OCI-LY1 (cell line): Measurements from ENCODE around the gene GALNT16.

Experiments
- H2AFZ ChIP-seq: fragments of 200-600 bp; sonication (generic), shearing (Covaris generic); 2 replicates; pipeline ENCODE4 v1.6.0; 2014; ENCODE audit warnings: antibody characterized with exemption, mild to moderate bottlenecking, low read length
- H3F3A ChIP-seq: fragments of 200-600 bp; sonication (generic), shearing (Covaris generic); 2 replicates; pipeline ENCODE4 v1.6.0; 2014; ENCODE audit warnings: mild to moderate bottlenecking, antibody characterized with exemption, low read length, moderate library complexity; ENCODE audit not compliant: insufficient read depth
- H3K27ac ChIP-seq: fragments of 200-600 bp; sonication (generic); 2 replicates; pipeline ENCODE4 v1.5.1; 2014; ENCODE audit warnings: low read length, mixed run types, mild to moderate bottlenecking, low read depth; ENCODE audit not compliant: poor library complexity, severe bottlenecking
- H3K27me3 ChIP-seq: fragments of 200-600 bp; sonication (generic); 2 replicates; pipeline ENCODE4 v1.6.0; 2014; ENCODE audit warnings: antibody characterized with exemption, mild to moderate bottlenecking, low read length, moderate library complexity; ENCODE audit not compliant: insufficient read depth
- H3K36me3 ChIP-seq: fragments of 200-600 bp; sonication (generic); 2 replicates; pipeline ENCODE4 v1.6.1; 2014; ENCODE audit warnings: mild to moderate bottlenecking, antibody characterized with exemption, low read length, moderate library complexity, mixed read lengths; ENCODE audit not compliant: insufficient read depth
- H3K4me1 ChIP-seq: fragments of 200-600 bp; sonication (generic); 2 replicates; pipeline ENCODE4 v1.5.1; 2014; ENCODE audit warnings: mild to moderate bottlenecking, low read length, moderate library complexity; ENCODE audit not compliant: insufficient read depth, severe bottlenecking
- H3K4me2 ChIP-seq: fragments of 200-600 bp; sonication (generic), shearing (Covaris generic); 2 replicates; pipeline ENCODE4 v1.6.1; 2014; ENCODE audit warnings: low read length
- H3K4me3 ChIP-seq: fragments of 200-600 bp; sonication (generic); 2 replicates; pipeline ENCODE4 v1.5.1; 2014; ENCODE audit warnings: low read length, low read depth, mild to moderate bottlenecking, mixed read lengths; ENCODE audit not compliant: poor library complexity, severe bottlenecking
- H3K79me2 ChIP-seq: fragments of 200-600 bp; shearing (Covaris generic); 2 replicates; pipeline ENCODE4 v1.6.1; 2016; ENCODE audit warnings: mixed run types, low read length, mixed read lengths; ENCODE audit not compliant: insufficient read depth
- H3K9ac ChIP-seq: fragments of 200-600 bp; sonication (generic), shearing (Covaris generic); 2 replicates; pipeline ENCODE4 v1.6.1; 2014; ENCODE audit warnings: mild to moderate bottlenecking, low read length, mixed read lengths
- H3K9me2 ChIP-seq: fragments of 200-600 bp; sonication (generic), shearing (Covaris generic); 2 replicates; pipeline ENCODE4 v1.6.1; 2014; ENCODE audit warnings: low read depth, mild to moderate bottlenecking, low read length, mixed read lengths
- H3K9me3 ChIP-seq: fragments of 200-600 bp; shearing (Covaris generic); 2 replicates; pipeline ENCODE4 v1.6.1; 2014; ENCODE audit warnings: low read length, mixed read lengths
- H4K20me1 ChIP-seq: fragments of 200-600 bp; sonication (generic), shearing (Covaris generic); 2 replicates; pipeline ENCODE4 v1.6.0; 2016; ENCODE audit warnings: mild to moderate bottlenecking, low read length; ENCODE audit not compliant: insufficient read depth
- CTCF ChIP-seq: fragments of 200-600 bp; sonication (generic), shearing (Covaris generic); IDR thresholded peaks from 2 replicates; pipeline ENCODE4 v1.5.1; 2017; ENCODE audit warnings: mild to moderate bottlenecking, antibody characterized with exemption, low read length, moderate library complexity, mixed read lengths
- EZH2 ChIP-seq: fragments of 200-600 bp; sonication (generic), shearing (Covaris generic); IDR thresholded peaks from 2 replicates; pipeline ENCODE4 v1.8.0; 2017; ENCODE audit warnings: borderline replicate concordance, mixed run types, mild to moderate bottlenecking, antibody characterized with exemption, low read length, moderate library complexity, mixed read lengths

The GALNT16 gene

GRCh38 chr14:69266572-69267345 is 6.8 kb downstream of the GALNT16 start:
- no peaks in the 10 kb centered on the region for H4K20me1 ChIP-seq
- H3K4me3 ChIP-seq: no peak overlapping the region
- H3K4me2 ChIP-seq: no peak overlapping the region
- H3K9me3 ChIP-seq: no peaks in the 10 kb centered on the region
- no peaks in the 10 kb centered on the region for H3F3A ChIP-seq
- H3K27me3 ChIP-seq: peaks cover 17% of the 10 kb centered on the region; the same call in 1 of the 2 replicates
- H3K27ac ChIP-seq: no peak overlapping the region
- H3K9me2 ChIP-seq: no peaks in the 10 kb centered on the region
- no peaks in the 10 kb centered on the region for H3K36me3 ChIP-seq
- H2AFZ ChIP-seq: no peak overlapping the region
- H3K79me2 ChIP-seq: no peaks in the 10 kb centered on the region
- TF ChIP-seq EZH2 (no peak), CTCF (no peak)
- H3K9ac ChIP-seq: no peak overlapping the region
- H3K4me1 ChIP-seq: no peaks in the 10 kb centered on the region

DNA sequence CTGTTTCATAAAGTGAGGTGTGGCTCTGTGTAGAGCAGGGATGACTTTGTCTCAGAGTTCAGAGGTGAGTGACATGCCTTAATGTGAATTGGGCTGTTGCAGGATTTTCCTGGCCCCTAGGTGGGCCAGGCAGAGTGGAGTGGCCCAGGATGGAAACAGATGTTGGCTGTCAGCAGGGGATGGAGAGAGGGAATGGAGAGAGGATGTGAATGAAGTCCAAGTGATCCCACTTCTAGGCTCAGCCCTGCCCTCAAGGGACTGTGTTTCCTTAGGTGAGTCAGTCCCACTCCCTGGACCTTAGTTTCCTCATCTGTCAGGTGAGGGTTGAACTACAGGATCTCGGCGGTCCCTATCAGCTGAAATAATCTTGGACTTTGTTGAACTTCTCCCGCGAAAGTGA is 7.5 kb downstream of the GALNT16 start:
- H2AFZ ChIP-seq: no peak overlapping the region
- no peaks in the 10 kb centered on the region for H3K9me2 ChIP-seq
- H3K27me3 ChIP-seq: peaks cover 17% of the 10 kb centered on the region; the same call in 1 of the 2 replicates
- H3K4me1 ChIP-seq: no peaks in the 10 kb centered on the region
- no peak overlapping the region for H3K4me3 ChIP-seq
- H4K20me1 ChIP-seq: no peaks in the 10 kb centered on the region
- H3K36me3 ChIP-seq: no peaks in the 10 kb centered on the region
- no peak overlapping the region for H3K4me2 ChIP-seq
- H3K9me3 ChIP-seq: no peaks in the 10 kb centered on the region
- H3K79me2 ChIP-seq: no peaks in the 10 kb centered on the region
- H3K27ac ChIP-seq: no peak overlapping the region
- TF ChIP-seq EZH2 (no peak), CTCF (no peak)
- no peak overlapping the region for H3K9ac ChIP-seq
- no peaks in the 10 kb centered on the region for H3F3A ChIP-seq

GRCh38 chr14:69268223-69268622 is 8.3 kb downstream of the GALNT16 start:
- no peaks in the 10 kb centered on the region for H3K4me1 ChIP-seq
- no peaks in the 10 kb centered on the region for H3K79me2 ChIP-seq
- H3K36me3 ChIP-seq: no peaks in the 10 kb centered on the region
- H3K27ac ChIP-seq: no peak overlapping the region
- H3K4me2 ChIP-seq: no peak overlapping the region
- TF ChIP-seq CTCF: no peak
- TF ChIP-seq EZH2: no peak
- H3K9me2 ChIP-seq: no peaks in the 10 kb centered on the region
- peaks cover 17% of the 10 kb centered on the region; the same call in 1 of the 2 replicates for H3K27me3 ChIP-seq
- H4K20me1 ChIP-seq: no peaks in the 10 kb centered on the region
- no peak overlapping the region for H3K9ac ChIP-seq
- H3F3A ChIP-seq: no peaks in the 10 kb centered on the region
- no peak overlapping the region for H3K4me3 ChIP-seq
- H3K9me3 ChIP-seq: no peaks in the 10 kb centered on the region
- H2AFZ ChIP-seq: no peak overlapping the region
